GM11168 (cell line): ENCODE data around the gene ADARB2.
"Not testable (repeated sequence)": the region's sequence is repeated elsewhere in the genome, so short reads cannot be mapped to it uniquely, and the experiment has no call there.

ENCODE experiments used
- in situ Hi-C: fragments of 300-500 bp; cut with MboI; formaldehyde crosslinking; loops from one replicate; pipeline ENCODE4 v1.12.0; 2022; ENCODE audit warnings: low sequenced_read_pairs; ENCODE audit not compliant: unreplicated experiment

Gene ADARB2

GRCh38 chr10:1625079-1625478 lies 112.2 kb downstream of the ADARB2 start:
- in situ Hi-C loops: no loop called here

GRCh38 chr10:1624240-1624639 lies 113.1 kb downstream of the ADARB2 start:
- in situ Hi-C loops: no loop called here

- in situ Hi-C loops: no loop called here
Observed at GRCh38 chr10:1620803-1621202, 116.5 kb downstream of the ADARB2 start.

GRCh38 chr10:1617376-1618317 lies 119.7 kb downstream of the ADARB2 start:
- in situ Hi-C loops: not testable (repeated sequence)

GRCh38 chr10:1616701-1617100 lies 120.6 kb downstream of the ADARB2 start:
- in situ Hi-C loops: not testable (repeated sequence)

GRCh38 chr10:1615186-1615954 lies 122.0 kb downstream of the ADARB2 start:
- in situ Hi-C loops: no loop called here

GRCh38 chr10:1613511-1613910 lies 123.8 kb downstream of the ADARB2 start:
- in situ Hi-C loops: no loop called here

GRCh38 chr10:1612908-1613307 lies 124.4 kb downstream of the ADARB2 start:
- in situ Hi-C loops: no loop called here

- in situ Hi-C loops: no loop called here
Observed at GRCh38 chr10:1611936-1612550, 125.3 kb downstream of the ADARB2 start.

GRCh38 chr10:1610986-1611770 lies 126.1 kb downstream of the ADARB2 start:
- in situ Hi-C loops: no loop called here

GRCh38 chr10:1609648-1609970 lies 127.7 kb downstream of the ADARB2 start:
- in situ Hi-C loops: no loop called here

GRCh38 chr10:1608851-1609647 lies 128.3 kb downstream of the ADARB2 start:
- in situ Hi-C loops: no loop called here

- in situ Hi-C loops: no loop called here
Observed at GRCh38 chr10:1608408-1608807, 128.9 kb downstream of the ADARB2 start.

GRCh38 chr10:1607466-1607865 lies 129.9 kb downstream of the ADARB2 start:
- in situ Hi-C loops: no loop called here

- in situ Hi-C loops: no loop called here
Observed at GRCh38 chr10:1605999-1606940, 131.1 kb downstream of the ADARB2 start.

GRCh38 chr10:1605121-1605520 lies 132.2 kb downstream of the ADARB2 start:
- in situ Hi-C loops: no loop called here

GRCh38 chr10:1604246-1604645 lies 133.1 kb downstream of the ADARB2 start:
- in situ Hi-C loops: no loop called here

GRCh38 chr10:1603181-1603580 lies 134.1 kb downstream of the ADARB2 start:
- in situ Hi-C loops: no loop called here
